Trophoblast cell (in vitro differentiated cells and primary cell): ENCODE data around the gene COTL1.

ENCODE experiments used
- DNase-seq, 2 donors: peaks; one replicate each; pipeline ENCODE4 v3.0.0-alpha.2; 2016
- H2AFZ ChIP-seq: 2 replicates; pipeline ENCODE4 v1.6.1; 2013; ENCODE audit warnings: low read length, moderate library complexity, mild to moderate bottlenecking; ENCODE audit not compliant: insufficient read depth, poor library complexity
- H2AK5ac ChIP-seq: 2 replicates; pipeline ENCODE4 v1.6.1; 2013; ENCODE audit warnings: mild to moderate bottlenecking, low read length
- H2BK120ac ChIP-seq: 2 replicates; pipeline ENCODE4 v1.6.1; 2013; ENCODE audit warnings: low read length, mild to moderate bottlenecking, moderate library complexity; ENCODE audit not compliant: insufficient read depth, poor library complexity
- H2BK12ac ChIP-seq: 2 replicates; pipeline ENCODE4 v1.6.1; 2013; ENCODE audit warnings: mild to moderate bottlenecking, low read length, moderate library complexity
- H2BK5ac ChIP-seq: 2 replicates; pipeline ENCODE4 v1.6.1; 2013; ENCODE audit warnings: low read length, low read depth, moderate library complexity, mild to moderate bottlenecking; ENCODE audit not compliant: poor library complexity
- H3K14ac ChIP-seq: 2 replicates; pipeline ENCODE4 v1.6.1; 2013; ENCODE audit warnings: mild to moderate bottlenecking, low read length
- H3K18ac ChIP-seq: 2 replicates; pipeline ENCODE4 v1.6.1; 2013; ENCODE audit warnings: mild to moderate bottlenecking, low read length
- H3K23ac ChIP-seq: 2 replicates; pipeline ENCODE4 v1.6.1; 2013; ENCODE audit warnings: low read length
- H3K27ac ChIP-seq: 2 replicates; pipeline ENCODE4 v1.5.1; 2013; ENCODE audit warnings: low read depth, mild to moderate bottlenecking, inconsistent platforms, low read length, moderate library complexity
- H3K27me3 ChIP-seq: 2 replicates; pipeline ENCODE4 v1.6.1; 2013; ENCODE audit warnings: inconsistent platforms, mild to moderate bottlenecking, low read length, moderate library complexity; ENCODE audit not compliant: insufficient read depth
- H3K36me3 ChIP-seq, 2 experiments: 1 replicate in 1 of 2; 2 replicates in 1 of 2; pipeline ENCODE4 v1.6.1; 2013; ENCODE audit warnings: low read length in 2 of 2, mild to moderate bottlenecking in 2 of 2, moderate library complexity in 1 of 2; ENCODE audit not compliant: insufficient read depth in 2 of 2, control insufficient read depth in 1 of 2
- H3K4ac ChIP-seq: 2 replicates; pipeline ENCODE4 v1.6.1; 2013; ENCODE audit warnings: low read depth, mild to moderate bottlenecking, low read length, moderate library complexity
- H3K4me1 ChIP-seq, 2 experiments: 1 replicate in 1 of 2; 2 replicates in 1 of 2; pipeline ENCODE4 v1.6.1; 2013; ENCODE audit warnings: low read length in 2 of 2, mild to moderate bottlenecking in 2 of 2, moderate library complexity in 1 of 2; ENCODE audit not compliant: insufficient read depth in 2 of 2, control insufficient read depth in 1 of 2
- H3K4me2 ChIP-seq: 2 replicates; pipeline ENCODE4 v1.6.1; 2013; ENCODE audit warnings: inconsistent platforms, mild to moderate bottlenecking, low read length, moderate library complexity
- H3K4me3 ChIP-seq: 2 replicates; pipeline ENCODE4 v1.5.1; 2013; ENCODE audit warnings: mild to moderate bottlenecking, low read depth, low read length, inconsistent platforms
- H3K79me1 ChIP-seq: one replicate; pipeline ENCODE4 v1.6.1; 2013; ENCODE audit warnings: low read length
- H3K79me2 ChIP-seq: 2 replicates; pipeline ENCODE4 v1.6.1; 2013; ENCODE audit warnings: low read length, mild to moderate bottlenecking; ENCODE audit not compliant: control insufficient read depth, insufficient read depth, poor library complexity
- H3K9ac ChIP-seq: 2 replicates; pipeline ENCODE4 v1.6.1; 2013; ENCODE audit warnings: mild to moderate bottlenecking, low read length
- H3K9me3 ChIP-seq: 2 replicates; pipeline ENCODE4 v1.6.1; 2013; ENCODE audit warnings: low read depth, mild to moderate bottlenecking, control low read depth, inconsistent platforms, low read length; ENCODE audit not compliant: insufficient read depth
- H4K12ac ChIP-seq: 2 replicates; pipeline ENCODE4 v1.6.1; 2013; ENCODE audit warnings: low read depth, mild to moderate bottlenecking, low read length, moderate library complexity
- H4K8ac ChIP-seq: 2 replicates; pipeline ENCODE4 v1.6.1; 2013; ENCODE audit warnings: low read depth, mild to moderate bottlenecking, low read length, moderate library complexity
- H4K91ac ChIP-seq: one replicate; pipeline ENCODE4 v1.6.1; 2013; ENCODE audit warnings: low read depth, mild to moderate bottlenecking, low read length, moderate library complexity
- WGBS: extraction: QIAGEN DNeasy Blood & Tissue Kit; methylation state at CpG from one replicate; pipeline ENCODE4 v1.1.7; 2013; ENCODE audit warnings: missing lambda C conversion rate; ENCODE audit not compliant: insufficient read length, insufficient coverage; ENCODE audit errors: extremely low coverage; 5-methylcytosine and 5-hydroxymethylcytosine counted together

COTL1 gene

GRCh38 chr16:84531671-84532111, 86.2 kb downstream of the COTL1 start:
- DNase-seq = no peak
- Histone ChIP-seq H3K4me1 (peaks cover 20 to 22% of the 10 kb centered on the region in 2 experiments), H2AK5ac (peak overlapping the region; percentile 96), H3K23ac (no peak overlapping the region), H2AFZ (peak overlapping the region; percentile 38), H3K4me2 (peak overlapping the region; percentile 36), H2BK5ac (peak overlapping the region; percentile 68), H4K8ac (peak overlapping the region; percentile 56), H3K4ac (peak overlapping the region; percentile 4), H3K18ac (peak overlapping the region; percentile 78), H3K36me3 (no peaks in the 10 kb centered on the region), H2BK120ac (peak overlapping the region; percentile 95), H3K79me2 (peaks cover 5% of the 10 kb centered on the region), H3K9me3 (peaks cover 4% of the 10 kb centered on the region), H3K79me1 (peaks cover 21% of the 10 kb centered on the region), H4K12ac (peak overlapping the region; percentile 35), H3K14ac (peak overlapping the region; percentile 86), H3K4me3 (no peak overlapping the region), H3K27ac (peak overlapping the region; percentile 85), H3K27me3 (no peaks in the 10 kb centered on the region), H3K9ac (no peak overlapping the region), H4K91ac (peak overlapping the region; percentile 75), H2BK12ac (peak overlapping the region; percentile 98)
- no CpG with 5 or more reads among the region's 9 CpGs for WGBS

- Histone ChIP-seq H2BK12ac (peak overlapping the region; percentile 16), H3K4me3 (no peak overlapping the region), H3K14ac (no peak overlapping the region), H2AFZ (no peak overlapping the region), H3K9ac (no peak overlapping the region), H2BK5ac (no peak overlapping the region), H3K18ac (no peak overlapping the region), H3K79me1 (peaks cover 21% of the 10 kb centered on the region), H4K91ac (no peak overlapping the region), H2BK120ac (no peak overlapping the region), H3K4me2 (no peak overlapping the region), H3K79me2 (peaks cover 5% of the 10 kb centered on the region), H3K4me1 (peaks cover 17 to 20% of the 10 kb centered on the region in 2 experiments), H3K4ac (no peak overlapping the region), H3K9me3 (peaks cover 4% of the 10 kb centered on the region), H3K27me3 (no peaks in the 10 kb centered on the region), H2AK5ac (peak overlapping the region; percentile 23), H3K23ac (no peak overlapping the region), H4K8ac (no peak overlapping the region), H3K36me3 (no peaks in the 10 kb centered on the region), H4K12ac (no peak overlapping the region), H3K27ac (no peak overlapping the region)
- WGBS = no CpG with 5 or more reads among the region's 5 CpGs
- no peak for DNase-seq
Measured at GRCh38 chr16:84530590-84530989, 87.3 kb downstream of the COTL1 start.

DNA sequence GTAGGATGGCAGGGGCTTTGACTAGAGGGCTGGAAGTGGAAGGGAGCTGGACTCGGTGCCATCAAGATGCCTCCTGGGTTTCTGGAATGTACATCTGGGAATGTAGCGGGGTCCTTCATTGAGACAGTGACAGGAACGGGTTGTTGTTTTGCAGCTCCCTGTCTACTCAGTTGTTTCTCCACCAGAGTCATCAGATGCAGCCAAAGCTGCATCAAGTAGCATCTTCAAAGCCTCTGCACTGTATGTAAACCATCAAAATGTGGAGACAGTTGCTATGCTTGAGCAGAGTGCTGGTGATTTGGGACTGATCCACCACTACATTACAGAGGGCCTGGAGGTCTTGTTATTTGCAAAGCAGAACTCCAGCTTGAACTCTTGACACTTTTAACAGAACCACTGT, 88.3 kb downstream of the COTL1 start:
- no peak overlapping the region for H2AFZ ChIP-seq
- no peak overlapping the region for H3K4me3 ChIP-seq
- H3K79me1 ChIP-seq = peaks cover 17% of the 10 kb centered on the region
- no peak overlapping the region for H3K4ac ChIP-seq
- no peak overlapping the region for H3K4me2 ChIP-seq
- H3K27me3 ChIP-seq = no peaks in the 10 kb centered on the region
- no peak for DNase-seq
- H4K8ac ChIP-seq = no peak overlapping the region
- H4K91ac ChIP-seq = no peak overlapping the region
- no peak overlapping the region for H3K27ac ChIP-seq
- H3K79me2 ChIP-seq = peaks cover 5% of the 10 kb centered on the region
- peaks cover 14 to 17% of the 10 kb centered on the region in 2 experiments for H3K4me1 ChIP-seq
- no peak overlapping the region for H3K9ac ChIP-seq
- H2BK120ac ChIP-seq = no peak overlapping the region
- no peak overlapping the region for H2BK5ac ChIP-seq
- H3K18ac ChIP-seq = no peak overlapping the region
- WGBS = no CpG with 5 or more reads among the region's 3 CpGs
- no peak overlapping the region for H3K14ac ChIP-seq
- no peak overlapping the region for H2BK12ac ChIP-seq
- H3K9me3 ChIP-seq = peaks cover 4% of the 10 kb centered on the region
- H2AK5ac ChIP-seq = no peak overlapping the region
- no peaks in the 10 kb centered on the region for H3K36me3 ChIP-seq
- no peak overlapping the region for H4K12ac ChIP-seq
- no peak overlapping the region for H3K23ac ChIP-seq

- Histone ChIP-seq H2AK5ac (no peak overlapping the region), H3K79me2 (peaks cover 5% of the 10 kb centered on the region), H3K4ac (no peak overlapping the region), H3K9me3 (peaks cover 2% of the 10 kb centered on the region), H2BK120ac (no peak overlapping the region), H2BK12ac (no peak overlapping the region), H4K8ac (no peak overlapping the region), H4K91ac (no peak overlapping the region), H4K12ac (no peak overlapping the region), H3K4me1 (peaks cover 14 to 17% of the 10 kb centered on the region in 2 experiments), H3K27ac (no peak overlapping the region), H3K36me3 (no peaks in the 10 kb centered on the region), H2BK5ac (no peak overlapping the region), H3K9ac (no peak overlapping the region), H2AFZ (no peak overlapping the region), H3K14ac (no peak overlapping the region), H3K79me1 (peaks cover 15% of the 10 kb centered on the region), H3K23ac (no peak overlapping the region), H3K4me2 (no peak overlapping the region), H3K18ac (no peak overlapping the region), H3K4me3 (no peak overlapping the region), H3K27me3 (no peaks in the 10 kb centered on the region)
- no peak for DNase-seq
- WGBS = no CpG with 5 or more reads among the region's 6 CpGs
Measured at GRCh38 chr16:84528322-84528721, 89.6 kb downstream of the COTL1 start.
